GM19240 (cell line): ENCODE data around the gene CENPN.

Experiments
- DNase-seq: peaks from one replicate; pipeline ENCODE4 v3.0.0; 2011; ENCODE audit warnings: low spot score; ENCODE audit not compliant: insufficient read length

Gene CENPN

DNA sequence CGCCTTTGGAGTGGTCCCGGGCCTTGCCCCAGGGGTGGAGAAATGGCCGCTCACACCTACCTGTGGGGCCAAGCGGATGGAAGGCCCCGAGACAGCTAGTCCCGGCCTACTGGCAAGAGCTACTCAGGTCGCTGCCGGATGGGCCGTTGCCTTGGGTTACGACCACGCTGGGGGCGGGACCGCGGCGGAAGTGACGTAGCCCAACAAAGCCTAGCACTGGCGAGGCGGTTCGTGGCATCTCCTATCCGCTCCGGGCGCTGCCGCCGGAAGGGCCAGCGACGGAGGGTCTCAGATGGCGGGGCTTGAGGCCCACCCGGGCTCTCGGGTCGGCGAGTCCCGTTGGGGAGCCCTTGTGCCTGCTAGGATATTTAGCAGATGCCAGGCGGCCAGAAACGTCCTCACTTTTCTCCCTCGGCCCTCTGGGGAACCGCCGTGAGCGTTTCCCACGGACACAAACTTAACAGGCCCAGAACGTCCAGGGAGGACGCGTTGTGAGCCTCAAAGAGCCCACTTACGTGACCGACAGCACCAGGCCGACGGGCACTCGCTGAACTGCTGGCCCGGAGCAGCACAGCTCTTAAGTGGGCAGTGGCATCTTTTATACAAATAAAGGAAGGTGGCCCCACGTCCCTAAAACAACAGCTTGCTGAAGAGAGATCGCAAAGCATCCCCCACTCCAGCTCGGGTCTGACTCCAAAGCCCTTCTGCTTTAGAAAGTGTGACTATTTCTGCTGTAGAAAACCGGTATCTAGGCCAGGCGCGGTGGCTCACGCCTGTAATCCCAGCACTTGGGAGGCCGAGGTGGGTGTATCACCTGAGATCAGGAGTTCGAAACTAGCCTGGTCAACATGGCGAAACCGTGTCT, 70.3 kb downstream of the CENPN start, which contains the start of gene C16orf46:
Gene C16orf46 (minus strand): TSS at position 163 of the 865 bp plus-strand sequence. CDS start 13,283 bp downstream, outside the sequence.
- DNase-seq: peak; percentile 90

GRCh38 chr16:81080233-81080632, 73.2 kb downstream of the CENPN start:
- no peak for DNase-seq

GRCh38 chr16:81081014-81081413, 74.0 kb downstream of the CENPN start:
- DNase-seq: no peak
